ENCODE measurements around the gene NFRKB. TPM values are rescaled to one million over a fixed set of nuclear protein-coding genes. Genes with fewer than 3 reads are reported as not detected.
A peak's percentile ranks its signal among the peaks of the same experiment; 100 is the strongest.

The NFRKB gene
- total and polyA plus RNA-seq, 2 donors (not counting 1 experiment from before 2014, with no cell fraction given) = 10.7 to 11.9 TPM

- H2AFZ ChIP-seq (ENCODE audit: low read length) = no peak overlapping the region
- no peaks in the 10 kb centered on the region for H4K20me1 ChIP-seq (ENCODE audit: control insufficient read depth, extremely low read depth, insufficient read depth, low read length)
- H3K27me3 ChIP-seq (ENCODE audit: control insufficient read depth, insufficient read depth, low read length) = peaks cover 6% of the 10 kb centered on the region
- no peaks in the 10 kb centered on the region for H3K36me3 ChIP-seq (ENCODE audit: control insufficient read depth, insufficient read depth, low read length)
- no peak overlapping the region for H3K4me2 ChIP-seq (ENCODE audit: extremely low read depth, insufficient read depth, low read length)
- no peaks in the 10 kb centered on the region for H3K9me3 ChIP-seq (ENCODE audit: control insufficient read depth, insufficient read depth, low read depth, low read length)
- H3K4me3 ChIP-seq (replicated peaks in 1 of 4; ENCODE audit: control extremely low read depth in 1 of 4, insufficient read depth in 1 of 4, low read depth in 3 of 4, low read length in 4 of 4) = no peak overlapping the region
- no peak overlapping the region for H3K27ac ChIP-seq (ENCODE audit: insufficient read depth, low read length)
- TF ChIP-seq EZH2 (IDR thresholded peaks at IDR 0.05; ENCODE audit: low read length, missing control alignments) (no peak), CTCF (conservative IDR thresholded peaks at IDR 0.05 in 1 of 2, IDR thresholded peaks at IDR 0.05 in 1 of 2; ENCODE audit: low read depth in 1 of 2, low read length in 2 of 2) (no peak)
- peak in 1 of 2 donors; percentile 13 for DNase-seq (ENCODE audit: low read depth in 2 of 2)
- H3K4me1 ChIP-seq (ENCODE audit: control insufficient read depth, extremely low read depth, insufficient read depth, low read length) = no peaks in the 10 kb centered on the region
- H3K9ac ChIP-seq (ENCODE audit: insufficient read depth, low read length) = no peak overlapping the region
- H3K79me2 ChIP-seq (ENCODE audit: control insufficient read depth, insufficient read depth, low read length) = no peaks in the 10 kb centered on the region
These were observed 40.3 kb downstream of the NFRKB start for GRCh38 chr11:129855086-129855485.

GRCh38 chr11:129854232-129854805 lies 41.1 kb downstream of the NFRKB start:
- H3K79me2 ChIP-seq (ENCODE audit: control insufficient read depth, insufficient read depth, low read length) = no peaks in the 10 kb centered on the region
- no peak for TF ChIP-seq CTCF (conservative IDR thresholded peaks at IDR 0.05 in 1 of 2, IDR thresholded peaks at IDR 0.05 in 1 of 2; ENCODE audit: low read depth in 1 of 2, low read length in 2 of 2)
- TF ChIP-seq EZH2 (IDR thresholded peaks at IDR 0.05; ENCODE audit: low read length, missing control alignments) = no peak
- H3K36me3 ChIP-seq (ENCODE audit: control insufficient read depth, insufficient read depth, low read length) = no peaks in the 10 kb centered on the region
- peaks cover 6% of the 10 kb centered on the region for H3K27me3 ChIP-seq (ENCODE audit: control insufficient read depth, insufficient read depth, low read length)
- H3K9me3 ChIP-seq (ENCODE audit: control insufficient read depth, insufficient read depth, low read depth, low read length) = no peaks in the 10 kb centered on the region
- no peaks in the 10 kb centered on the region for H4K20me1 ChIP-seq (ENCODE audit: control insufficient read depth, extremely low read depth, insufficient read depth, low read length)
- H3K4me2 ChIP-seq (ENCODE audit: extremely low read depth, insufficient read depth, low read length) = no peak overlapping the region
- no peak for DNase-seq (ENCODE audit: low read depth in 2 of 2)
- H3K4me3 ChIP-seq (replicated peaks in 1 of 4; ENCODE audit: control extremely low read depth in 1 of 4, insufficient read depth in 1 of 4, low read depth in 3 of 4, low read length in 4 of 4) = no peak overlapping the region
- H3K27ac ChIP-seq (ENCODE audit: insufficient read depth, low read length) = no peak overlapping the region
- no peak overlapping the region for H3K9ac ChIP-seq (ENCODE audit: insufficient read depth, low read length)
- H3K4me1 ChIP-seq (ENCODE audit: control insufficient read depth, extremely low read depth, insufficient read depth, low read length) = no peaks in the 10 kb centered on the region
- no peak overlapping the region for H2AFZ ChIP-seq (ENCODE audit: low read length)

DNA sequence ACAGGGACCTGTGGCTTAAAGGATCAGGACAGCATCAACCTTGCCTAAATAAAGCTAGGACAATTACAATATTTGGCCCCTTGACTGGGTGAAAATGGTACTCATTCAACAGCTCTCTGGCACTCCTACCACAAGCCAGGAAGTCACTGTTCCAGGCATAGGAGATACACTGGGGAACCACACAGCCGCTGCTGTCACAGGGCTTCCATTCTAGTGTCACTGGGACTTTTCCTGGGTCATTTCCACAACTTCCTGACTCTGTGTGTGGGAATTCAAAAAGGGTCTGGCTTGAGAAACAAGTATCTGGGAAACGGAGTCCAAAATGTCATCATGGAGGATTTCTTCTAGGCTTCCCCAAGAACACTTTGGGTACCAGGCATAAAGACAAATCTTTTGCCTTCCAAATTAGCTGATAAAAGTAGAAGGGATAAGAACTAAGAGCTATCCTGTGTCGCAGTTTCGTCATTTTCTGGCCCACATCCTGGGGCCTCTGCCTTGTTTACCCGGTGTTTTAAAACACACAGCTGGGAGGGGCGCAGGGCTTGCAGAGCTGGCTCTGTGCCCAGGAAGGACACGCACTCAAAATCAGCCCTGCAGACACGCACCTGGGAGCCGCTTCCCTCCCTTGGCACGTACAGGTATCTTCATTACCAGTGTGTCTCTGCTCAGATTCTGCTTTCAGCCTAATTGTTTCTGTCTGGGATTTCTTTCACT lies 41.7 kb downstream of the NFRKB start:
- H3K9ac ChIP-seq (ENCODE audit: insufficient read depth, low read length) = no peak overlapping the region
- no peak overlapping the region for H2AFZ ChIP-seq (ENCODE audit: low read length)
- H3K79me2 ChIP-seq (ENCODE audit: control insufficient read depth, insufficient read depth, low read length) = no peaks in the 10 kb centered on the region
- H3K4me1 ChIP-seq (ENCODE audit: control insufficient read depth, extremely low read depth, insufficient read depth, low read length) = no peaks in the 10 kb centered on the region
- peak; percentile 8 to 56 for DNase-seq (ENCODE audit: low read depth in 2 of 2)
- no peaks in the 10 kb centered on the region for H3K9me3 ChIP-seq (ENCODE audit: control insufficient read depth, insufficient read depth, low read depth, low read length)
- H3K4me3 ChIP-seq (replicated peaks in 1 of 4; ENCODE audit: control extremely low read depth in 1 of 4, insufficient read depth in 1 of 4, low read depth in 3 of 4, low read length in 4 of 4) = no peak overlapping the region
- TF ChIP-seq CTCF (conservative IDR thresholded peaks at IDR 0.05 in 1 of 2, IDR thresholded peaks at IDR 0.05 in 1 of 2; ENCODE audit: low read depth in 1 of 2, low read length in 2 of 2) = no peak
- no peak for TF ChIP-seq EZH2 (IDR thresholded peaks at IDR 0.05; ENCODE audit: low read length, missing control alignments)
- no peak overlapping the region for H3K4me2 ChIP-seq (ENCODE audit: extremely low read depth, insufficient read depth, low read length)
- peaks cover 6% of the 10 kb centered on the region for H3K27me3 ChIP-seq (ENCODE audit: control insufficient read depth, insufficient read depth, low read length)
- H3K27ac ChIP-seq (ENCODE audit: insufficient read depth, low read length) = no peak overlapping the region
- H4K20me1 ChIP-seq (ENCODE audit: control insufficient read depth, extremely low read depth, insufficient read depth, low read length) = no peaks in the 10 kb centered on the region
- H3K36me3 ChIP-seq (ENCODE audit: control insufficient read depth, insufficient read depth, low read length) = no peaks in the 10 kb centered on the region

All from fibroblast of lung (primary cell).